ENCODE results near the gene PLXNA1.

The PLXNA1 gene

GRCh38 chr3:126968391-126969390 is 14.2 kb upstream of the PLXNA1 start:
- DNase-seq = no peak

- DNase-seq = no peak
Observed at GRCh38 chr3:126969586-126969985, 13.3 kb upstream of the PLXNA1 start.

DNA sequence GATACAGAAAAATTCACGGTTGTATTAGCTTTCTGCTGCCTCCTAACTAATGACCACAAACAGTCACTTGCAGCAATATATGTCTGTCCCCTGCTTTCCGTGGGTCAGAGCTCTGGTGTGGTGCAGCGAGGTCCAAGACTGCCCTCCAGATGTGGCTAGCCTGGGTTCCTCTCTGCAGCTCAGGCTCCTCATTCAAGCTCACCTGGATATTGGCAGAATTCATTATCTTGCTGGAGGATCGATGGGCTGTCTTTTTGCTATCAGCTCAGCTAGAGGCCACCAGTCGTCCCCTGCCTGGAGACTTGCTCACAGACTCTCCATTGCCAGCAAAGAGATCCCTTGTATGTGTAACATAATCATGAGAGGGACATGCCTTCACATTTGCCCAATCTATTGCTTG is 12.8 kb upstream of the PLXNA1 start:
- DNase-seq = no peak

GRCh38 chr3:126970921-126971320 is 12.0 kb upstream of the PLXNA1 start:
- no peak for DNase-seq

DNA sequence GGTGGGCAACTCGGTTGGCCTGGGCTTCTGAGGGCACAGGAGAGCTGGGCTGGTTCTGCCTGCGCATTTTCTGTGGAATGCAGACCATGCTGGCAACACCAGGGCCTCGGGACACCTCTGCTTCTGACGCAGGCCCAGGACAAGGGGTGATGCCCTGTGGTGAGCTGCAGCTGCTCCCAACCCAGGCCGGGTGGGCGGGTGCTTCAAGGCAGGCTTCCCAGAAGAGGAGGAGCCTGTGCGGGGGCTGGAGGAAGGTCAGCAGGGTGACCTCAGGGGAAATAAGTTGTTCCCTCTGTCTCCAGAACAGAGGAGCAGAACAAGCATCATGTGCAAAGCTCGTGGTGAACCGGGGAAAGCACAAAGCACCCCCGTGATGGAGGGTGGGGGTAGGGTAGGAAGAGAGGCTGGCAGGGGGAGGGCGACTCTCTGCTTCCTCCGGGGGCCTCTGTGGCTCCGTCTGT is 11.0 kb upstream of the PLXNA1 start:
- no peak for DNase-seq

DNA sequence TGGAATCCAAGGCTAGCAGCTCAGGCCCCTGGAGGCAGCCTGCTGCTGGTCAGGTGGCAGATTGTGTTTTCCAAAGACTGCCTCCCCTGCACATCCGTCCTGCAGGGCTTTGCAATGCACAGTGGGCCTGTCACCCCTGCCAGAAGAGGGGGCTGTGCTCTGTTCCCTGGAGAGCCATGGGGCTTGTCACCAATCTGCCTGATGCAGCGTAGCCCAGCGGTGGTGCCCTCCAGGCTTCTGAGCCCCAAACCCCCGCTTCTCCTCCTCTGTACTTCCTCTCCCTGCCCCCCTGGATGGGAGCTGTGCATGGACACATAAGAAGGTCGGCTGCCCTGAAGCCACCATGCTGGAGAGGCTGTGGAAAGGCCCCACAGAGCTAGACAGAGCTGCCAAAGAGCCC is 10.0 kb upstream of the PLXNA1 start:
- no peak for DNase-seq

DNA sequence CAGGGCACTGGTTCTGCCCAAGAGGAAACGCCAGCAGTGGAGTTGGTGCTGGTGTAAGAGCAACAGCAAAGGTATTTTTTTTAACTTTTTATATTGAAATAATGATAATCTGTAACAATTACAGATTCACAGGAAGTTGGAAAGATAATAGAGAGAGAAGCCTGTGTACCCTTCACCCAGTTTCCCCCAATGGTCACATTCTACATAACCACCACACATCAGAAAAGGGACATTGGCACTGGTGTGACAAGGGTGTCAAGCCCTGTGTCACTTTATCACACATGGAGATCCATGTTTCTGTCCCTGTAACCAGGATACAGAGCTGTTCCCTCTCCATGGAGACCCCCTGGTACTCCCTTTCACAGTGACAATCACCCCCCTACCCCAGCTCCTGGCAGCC is 9.1 kb upstream of the PLXNA1 start:
- no peak for DNase-seq

DNA sequence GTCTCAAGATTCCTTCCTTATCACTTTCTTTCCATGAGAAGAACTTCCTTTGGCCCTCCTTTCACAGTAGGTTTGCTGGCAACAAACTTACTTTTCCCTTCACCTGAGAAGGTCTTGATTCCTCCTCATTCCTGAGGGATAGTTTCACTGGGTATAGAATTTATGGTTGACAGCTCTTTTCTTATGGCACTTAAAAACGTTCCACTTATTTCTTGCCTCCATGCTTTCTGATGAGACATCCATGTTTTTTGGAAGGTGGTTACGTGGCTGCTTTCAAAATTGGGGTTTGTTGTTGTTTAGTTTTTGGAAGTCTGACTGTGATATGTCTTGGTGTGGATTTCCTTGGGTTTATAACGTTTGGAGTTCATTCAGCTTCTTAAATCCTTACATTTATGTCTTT is 8.2 kb upstream of the PLXNA1 start:
- DNase-seq = no peak

DNA sequence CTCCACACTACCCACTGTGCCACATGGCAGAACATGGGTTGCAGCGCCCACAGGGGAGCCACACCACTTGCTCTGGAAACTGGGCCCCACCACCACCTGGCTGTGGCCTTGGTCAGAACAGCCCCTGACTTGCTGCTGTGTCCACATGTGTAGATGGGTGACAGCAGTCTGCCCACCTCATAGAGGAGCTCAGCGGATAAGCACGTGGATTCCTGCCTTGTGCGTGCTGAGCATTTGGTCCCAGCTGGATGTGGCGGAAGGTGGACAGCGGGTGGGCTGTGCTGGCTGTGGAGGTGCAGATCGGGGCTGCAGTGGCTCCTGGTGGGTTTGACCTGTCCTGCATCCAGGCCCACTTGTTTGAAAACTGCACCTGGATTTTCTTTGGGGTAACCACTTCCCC is 6.0 kb upstream of the PLXNA1 start:
- DNase-seq = no peak

DNA sequence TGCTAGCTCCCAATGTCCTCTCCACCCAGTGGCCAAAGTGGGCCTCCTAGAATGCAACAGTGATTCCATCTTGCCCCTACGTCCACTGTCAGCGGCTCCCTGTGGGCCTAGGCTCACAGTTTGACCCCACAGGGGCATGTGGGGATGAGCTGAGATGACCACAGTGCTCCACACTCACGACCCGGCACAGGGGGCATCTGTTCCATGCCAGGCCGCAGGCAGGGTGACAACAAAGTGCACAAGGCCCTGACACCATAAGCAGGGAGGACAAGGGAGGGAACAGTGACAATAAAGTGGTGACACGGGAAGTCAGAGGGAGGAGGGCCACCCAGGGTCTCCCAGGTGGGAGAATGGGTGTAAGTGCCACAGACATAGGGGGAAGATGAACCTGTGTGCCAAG is 5.1 kb upstream of the PLXNA1 start:
- DNase-seq = no peak

DNA sequence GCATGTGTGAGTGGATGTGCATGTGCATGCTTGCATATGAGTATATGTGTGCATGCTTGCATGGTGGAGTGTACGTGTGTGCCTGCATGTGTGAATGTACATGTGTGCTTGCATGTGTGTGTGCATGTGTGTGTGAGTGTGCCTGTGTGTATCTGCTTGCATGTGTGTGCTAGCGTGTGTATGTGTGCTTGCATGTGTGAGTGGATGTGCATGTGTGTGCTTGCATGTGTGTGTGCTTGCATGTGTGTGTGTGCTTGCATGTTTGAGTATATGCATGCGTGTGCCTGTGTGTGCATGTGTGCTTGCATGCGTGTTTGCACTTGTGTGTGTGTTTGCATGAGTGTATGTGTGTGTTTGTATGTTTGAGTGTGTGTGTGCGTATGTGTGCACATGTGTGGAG is 4.6 kb upstream of the PLXNA1 start:
- no peak for DNase-seq

DNA sequence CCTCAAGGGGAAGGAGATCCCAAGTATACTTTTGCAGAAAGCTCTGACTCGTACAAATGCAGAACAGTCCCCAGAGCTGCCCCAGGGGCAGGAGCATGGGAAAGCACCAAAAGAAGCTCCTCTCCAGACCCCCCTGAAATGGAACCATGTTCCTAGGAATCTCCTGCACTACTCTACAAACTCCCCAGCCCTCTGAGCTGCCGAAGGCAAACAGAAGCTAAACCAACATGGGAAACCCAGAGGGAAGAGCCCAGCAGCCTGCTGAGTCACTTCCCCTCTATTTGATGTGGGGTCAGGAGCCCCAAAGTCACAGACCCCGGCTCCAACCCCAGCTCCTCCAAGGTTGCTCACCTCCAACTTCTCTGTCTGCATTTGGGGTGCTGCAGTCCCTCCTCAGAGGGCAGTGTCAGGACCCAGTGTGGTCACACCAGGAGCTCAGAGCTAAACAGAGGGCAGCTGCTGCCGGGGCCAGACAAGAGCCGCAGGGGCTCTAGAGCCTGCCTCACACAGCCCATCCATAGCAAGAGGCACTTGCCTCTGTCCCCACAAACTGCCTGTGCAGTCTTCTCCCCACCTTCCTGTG is 3.8 kb upstream of the PLXNA1 start:
- no peak for DNase-seq

DNA sequence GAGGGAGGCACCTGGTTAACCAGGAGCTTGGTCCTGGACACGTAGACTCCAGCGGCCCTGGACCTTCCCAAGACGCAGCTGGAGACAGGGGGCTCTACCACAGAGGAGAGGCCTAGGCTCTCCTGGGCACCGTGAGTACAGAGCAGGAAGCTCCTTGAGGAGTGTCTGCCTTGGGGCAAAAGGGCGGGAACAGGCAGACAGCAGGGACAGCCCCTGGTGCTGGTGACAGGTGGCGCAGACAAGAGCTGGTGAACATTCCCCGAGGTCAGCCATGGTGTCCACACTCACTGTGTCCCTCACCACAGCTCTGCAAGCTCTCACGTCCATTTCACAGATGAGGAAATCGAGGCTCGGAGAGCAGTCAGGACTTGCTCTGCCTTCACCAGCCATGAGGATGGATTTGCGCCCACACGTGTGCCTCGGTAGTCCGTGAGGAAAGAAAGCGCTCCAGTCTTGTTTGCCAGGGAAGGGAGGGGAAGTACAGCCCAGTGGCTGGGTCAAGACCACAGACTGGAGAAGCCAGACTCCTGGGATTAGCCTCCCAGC is 2.6 kb upstream of the PLXNA1 start:
- DNase-seq = no peak

- no peak for DNase-seq
Observed at GRCh38 chr3:126982126-126982470, 817 bp upstream of the PLXNA1 start.

- no peak for DNase-seq
Observed at GRCh38 chr3:126983276-126983652, 349 bp downstream of the PLXNA1 start.

DNA sequence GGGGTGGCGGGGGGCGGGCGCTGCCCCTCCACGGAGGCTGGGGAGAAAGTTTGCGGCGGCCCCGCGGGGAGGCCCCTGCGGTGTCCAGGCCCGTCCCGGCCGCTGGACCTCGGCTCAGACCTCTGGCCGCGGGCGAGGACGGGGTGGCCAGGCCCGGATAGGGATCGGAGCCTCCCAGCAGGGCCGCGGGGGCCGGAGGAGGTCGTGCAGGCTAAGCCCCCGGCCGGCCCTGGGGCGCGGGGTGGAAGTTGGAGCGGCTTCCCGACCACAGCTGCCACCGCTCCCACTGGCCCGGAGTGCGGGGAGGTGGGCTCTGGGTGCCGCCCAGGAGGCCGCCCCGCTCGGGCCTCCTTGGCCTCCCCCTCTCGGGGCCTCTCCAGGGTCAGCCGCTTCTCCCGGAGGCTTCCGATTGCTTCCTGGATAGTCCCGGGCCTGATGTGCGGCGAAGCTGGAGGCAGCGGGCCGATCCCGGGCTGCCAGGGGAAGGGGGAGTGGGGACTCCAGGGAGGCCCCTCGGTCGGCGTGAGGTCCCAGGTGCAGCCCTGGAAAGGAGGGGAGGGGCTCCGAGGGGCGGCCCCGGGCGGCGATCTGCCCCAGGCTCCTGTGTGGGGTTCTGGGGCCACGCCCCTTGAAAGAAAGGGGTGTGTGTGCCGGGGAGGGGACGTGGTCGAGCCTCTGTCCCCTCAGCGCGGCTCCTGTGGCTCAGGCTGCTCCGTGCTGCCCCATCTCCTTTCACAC is 907 bp downstream of the PLXNA1 start:
- peak; percentile 22 for DNase-seq

GRCh38 chr3:126984391-126985131 is 1.6 kb downstream of the PLXNA1 start:
- no peak for DNase-seq

GRCh38 chr3:126985132-126985985 is 2.4 kb downstream of the PLXNA1 start:
- peak; percentile 8 for DNase-seq

DNA sequence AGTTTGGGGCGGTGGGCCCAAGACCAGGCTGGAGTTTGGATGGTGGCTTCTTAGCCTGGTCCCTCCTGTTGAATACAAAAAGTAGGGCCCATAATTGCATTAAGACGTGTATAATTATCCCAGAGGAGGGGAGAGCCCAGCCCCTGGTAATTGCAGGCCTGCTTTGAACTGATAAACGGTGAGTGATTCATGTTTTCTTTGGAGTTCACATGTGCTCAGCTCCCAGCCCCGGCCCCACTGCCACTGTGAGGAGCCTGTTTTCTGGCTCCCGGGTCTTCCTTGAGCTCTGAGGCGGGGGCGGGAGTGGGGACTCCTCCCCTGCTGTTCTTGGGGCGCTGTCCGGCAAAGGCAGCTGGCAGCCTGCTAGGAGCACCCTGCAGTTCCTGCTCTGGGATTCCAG is 3.1 kb downstream of the PLXNA1 start:
- no peak for DNase-seq

GRCh38 chr3:126987129-126987528 is 4.2 kb downstream of the PLXNA1 start:
- DNase-seq = no peak

DNA sequence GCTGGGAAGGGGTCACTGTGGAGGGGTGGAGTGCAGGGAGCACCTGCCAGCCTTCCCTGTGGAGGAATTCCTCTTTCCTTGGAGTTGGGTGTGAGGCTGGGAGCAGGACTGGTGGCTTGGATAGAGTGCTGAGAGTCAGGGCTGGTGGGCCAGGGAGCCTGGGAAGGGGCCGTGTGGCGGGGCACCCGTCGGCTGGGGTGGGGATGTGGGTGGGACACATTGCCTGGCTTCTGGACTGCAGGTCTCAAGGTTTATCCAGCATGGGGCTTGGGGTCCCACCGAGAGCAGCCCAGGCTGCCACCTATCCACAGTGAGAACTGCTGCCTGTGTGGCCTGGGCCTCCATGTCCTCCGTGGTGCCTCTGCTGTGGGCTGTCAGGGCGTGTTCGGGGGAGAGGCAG is 4.7 kb downstream of the PLXNA1 start:
- no peak for DNase-seq

Data from DMS79 (cell line).